Suppressor macrophage (primary cell): ENCODE measurements around the gene TEX264.
A peak's percentile ranks its signal among the peaks of the same experiment; 100 is the strongest.
"Not testable (repeated sequence)": the region's sequence is repeated elsewhere in the genome, so short reads cannot be mapped to it uniquely, and the experiment has no call there.

Source experiments
- DNase-seq, 4 experiments: peaks; one replicate each; pipeline ENCODE4 v3.0.0-alpha.2; 2020 to 2022
- total RNA-seq, 17 experiments: gene quantifications; one replicate each; lab custom pipeline; 2026; ENCODE audit warnings: mixed read lengths in 6 of 17, inconsistent platforms in 3 of 17; lab: John Stamatoyannopoulos, UW

Gene TEX264, protein sequence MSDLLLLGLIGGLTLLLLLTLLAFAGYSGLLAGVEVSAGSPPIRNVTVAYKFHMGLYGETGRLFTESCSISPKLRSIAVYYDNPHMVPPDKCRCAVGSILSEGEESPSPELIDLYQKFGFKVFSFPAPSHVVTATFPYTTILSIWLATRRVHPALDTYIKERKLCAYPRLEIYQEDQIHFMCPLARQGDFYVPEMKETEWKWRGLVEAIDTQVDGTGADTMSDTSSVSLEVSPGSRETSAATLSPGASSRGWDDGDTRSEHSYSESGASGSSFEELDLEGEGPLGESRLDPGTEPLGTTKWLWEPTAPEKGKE
- total RNA-seq: 17.4 to 87.4 (median 53.5) reads per million in 17 experiments

DNA sequence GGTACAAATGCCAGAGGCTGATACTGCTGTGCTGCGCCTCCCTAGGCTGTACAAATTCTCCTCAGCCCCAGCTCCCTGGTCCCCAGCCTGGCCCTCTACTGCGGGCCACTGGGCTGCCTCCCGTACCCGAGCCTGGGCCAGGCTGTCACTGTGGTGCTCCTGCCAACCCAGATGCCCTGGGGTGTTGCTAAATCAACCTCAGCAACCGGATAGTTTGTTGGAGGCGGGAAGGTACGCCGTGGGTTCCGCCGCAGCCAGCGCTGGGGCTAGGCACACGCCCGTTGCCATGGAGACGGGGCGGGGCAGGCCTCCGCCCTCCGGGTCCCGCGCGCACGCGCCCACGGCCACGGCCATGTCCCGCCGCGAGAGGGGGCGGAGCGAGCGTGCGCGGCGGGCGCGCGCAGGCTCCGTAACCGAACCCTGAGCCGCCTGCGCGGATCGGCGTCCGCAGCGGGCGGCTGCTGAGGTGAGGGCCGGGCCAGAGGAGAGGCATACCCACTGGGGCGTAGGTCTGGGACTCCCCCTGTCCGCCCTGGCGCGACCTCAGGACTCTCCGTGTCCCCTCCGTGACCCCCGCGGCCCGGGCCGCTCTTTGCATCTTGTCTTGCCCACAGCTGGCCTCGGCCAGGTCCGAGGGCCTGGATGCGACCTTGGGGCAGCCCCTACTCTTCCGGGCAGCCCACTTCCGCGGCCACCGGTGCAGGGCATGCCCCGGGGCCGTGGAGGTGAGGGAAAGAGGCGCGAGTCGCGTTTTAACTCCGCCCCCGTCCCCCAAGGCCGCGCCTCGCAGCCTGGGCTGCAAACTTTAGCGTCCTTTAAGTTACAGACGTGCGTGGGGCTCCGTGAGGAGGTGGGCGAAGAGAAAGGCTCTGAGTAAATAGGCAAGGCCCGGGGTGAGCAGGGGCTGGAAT is at the start of gene TEX264:
Gene TEX264 (plus strand): TSS at position 430 of the 911 bp plus-strand sequence. CDS start 3,053 bp downstream, outside the sequence.
- DNase-seq: peak; percentile 94 to 100 (median 98)

DNA sequence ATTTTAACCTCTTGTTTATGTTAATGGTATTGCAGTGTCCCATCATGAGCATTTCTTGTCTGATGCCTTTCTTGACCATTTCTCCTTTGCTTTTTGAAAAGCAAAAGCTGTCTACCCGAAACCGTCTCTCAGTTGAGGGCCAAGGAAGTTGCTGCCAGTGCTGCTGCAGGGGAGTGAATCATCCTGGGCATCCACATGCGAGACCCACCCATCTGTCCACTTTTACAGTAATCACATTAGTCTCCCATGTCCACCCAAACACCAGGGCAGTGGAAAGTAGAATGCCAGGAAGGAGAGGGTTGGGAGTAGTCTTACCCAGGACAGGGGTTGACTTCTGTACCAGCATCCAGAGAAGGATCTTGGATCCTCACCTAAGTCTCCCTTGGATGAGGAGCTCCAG is 48.6 kb upstream of the TEX264 start:
- DNase-seq: no peak

DNA sequence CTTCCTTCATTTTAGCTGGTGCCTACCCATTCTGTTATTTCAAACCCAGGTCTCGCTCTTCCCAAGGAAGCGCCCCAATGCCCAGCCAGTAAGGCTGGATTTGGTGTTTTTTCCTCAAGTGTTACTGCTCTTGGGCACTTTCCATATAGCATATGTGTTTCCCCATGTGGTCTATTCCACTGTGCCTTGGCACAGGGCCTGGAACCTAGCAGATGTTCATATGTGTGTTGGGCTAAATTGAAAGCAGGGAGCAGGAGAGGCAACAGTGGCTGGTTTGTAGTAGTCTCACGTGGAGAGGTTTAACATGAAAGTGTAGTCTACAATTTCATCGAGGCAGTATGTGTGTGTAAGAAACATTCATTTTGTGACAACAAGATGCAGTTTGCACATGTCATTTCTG is 48.2 kb upstream of the TEX264 start:
- no peak for DNase-seq

DNA sequence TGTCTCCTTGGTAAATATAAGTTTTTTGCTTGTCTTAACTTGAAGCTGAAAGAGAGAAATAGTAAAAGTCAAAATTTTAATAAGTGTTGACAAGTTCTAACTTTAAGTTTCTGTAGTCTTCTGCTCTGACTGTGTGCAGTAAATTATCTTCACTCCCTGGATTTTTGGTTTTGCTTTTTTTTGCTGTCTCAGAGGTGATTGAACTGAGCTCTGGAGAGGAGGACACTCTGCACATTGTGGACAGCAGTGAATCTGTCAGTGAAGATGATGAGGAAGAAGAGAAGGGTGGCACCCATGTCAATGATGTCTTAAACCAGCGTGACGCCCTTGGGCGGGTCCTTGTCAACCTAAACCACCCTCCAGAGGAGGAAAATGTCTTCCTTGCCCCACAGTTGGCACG is 40.5 kb upstream of the TEX264 start:
- no peak for DNase-seq

DNA sequence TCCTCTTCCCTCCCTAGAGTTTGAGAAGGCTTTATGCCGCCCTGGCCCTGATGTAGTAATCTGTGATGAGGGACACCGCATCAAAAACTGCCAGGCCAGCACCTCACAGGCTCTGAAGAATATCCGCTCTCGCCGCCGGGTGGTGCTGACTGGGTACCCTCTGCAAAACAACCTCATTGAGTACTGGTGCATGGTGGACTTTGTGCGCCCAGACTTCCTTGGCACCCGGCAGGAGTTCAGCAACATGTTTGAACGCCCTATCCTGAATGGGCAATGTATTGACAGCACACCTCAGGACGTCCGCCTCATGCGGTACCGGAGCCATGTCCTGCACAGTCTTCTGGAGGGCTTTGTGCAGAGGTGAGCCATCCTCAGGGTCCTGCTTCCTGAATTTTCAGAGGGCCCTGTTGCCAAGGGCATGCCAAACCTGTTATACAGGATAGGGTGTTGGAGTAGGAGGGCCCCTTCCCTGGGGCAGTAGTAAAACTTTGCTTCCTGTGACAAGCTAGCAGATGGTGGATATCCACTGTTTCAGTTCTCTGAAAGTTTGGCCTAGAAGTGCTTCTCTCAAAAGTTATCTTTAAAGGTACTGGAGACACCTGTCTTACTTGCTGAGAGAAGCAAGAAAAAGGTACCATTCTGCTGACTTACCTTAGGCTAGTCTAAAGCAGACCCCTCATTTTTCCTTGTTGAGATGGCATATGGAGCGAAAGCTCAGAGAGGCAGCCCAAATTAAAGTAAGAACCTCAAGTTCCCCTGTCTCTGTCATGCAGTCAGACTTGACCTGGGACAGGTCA is 33.7 kb upstream of the TEX264 start:
- DNase-seq: no peak

DNA sequence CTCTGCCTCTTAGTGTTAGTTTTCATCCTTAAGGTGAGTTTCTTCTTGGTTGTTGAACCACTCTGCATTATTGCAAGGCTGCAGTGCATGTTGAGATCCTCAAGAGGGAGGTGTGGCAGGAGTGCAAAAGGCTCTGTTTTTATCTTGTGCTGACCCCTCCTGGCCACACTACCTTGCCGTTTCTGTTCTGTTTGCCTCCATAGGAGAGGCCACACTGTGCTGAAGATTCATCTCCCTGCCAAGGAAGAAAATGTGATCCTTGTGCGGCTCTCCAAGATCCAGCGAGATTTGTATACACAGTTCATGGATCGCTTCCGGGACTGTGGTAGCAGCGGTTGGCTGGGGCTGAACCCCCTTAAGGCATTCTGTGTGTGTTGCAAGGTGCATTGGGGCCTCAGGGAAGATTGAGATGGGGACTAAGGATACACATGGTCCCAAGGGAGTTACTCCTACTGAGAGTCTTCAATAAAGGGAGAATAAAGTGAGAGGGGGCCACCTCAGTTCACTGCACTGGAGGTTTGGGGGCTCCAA is 33.0 kb upstream of the TEX264 start:
- peak; percentile 50 to 72 (median 71) for DNase-seq

DNA sequence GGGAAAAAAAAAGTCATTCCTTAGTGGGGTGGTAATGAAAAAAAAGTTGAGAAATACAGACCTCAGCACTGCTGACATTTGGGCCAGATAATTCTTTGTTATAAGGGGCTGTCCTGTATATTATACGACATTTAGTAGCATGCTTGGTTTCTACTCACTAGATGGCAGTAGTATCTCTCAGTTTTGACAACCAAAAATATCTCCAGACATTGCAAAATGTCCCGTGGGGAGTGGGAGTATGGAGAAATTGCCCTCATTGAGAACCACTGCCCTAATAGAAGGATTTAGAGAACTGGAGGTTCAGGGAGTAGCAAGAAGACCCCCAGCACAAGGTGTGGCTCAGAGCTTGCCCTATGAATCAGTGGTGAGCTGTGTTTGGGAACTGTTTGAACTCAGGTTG is 28.6 kb upstream of the TEX264 start:
- DNase-seq: peak; percentile 46 to 75 (median 66)

DNA sequence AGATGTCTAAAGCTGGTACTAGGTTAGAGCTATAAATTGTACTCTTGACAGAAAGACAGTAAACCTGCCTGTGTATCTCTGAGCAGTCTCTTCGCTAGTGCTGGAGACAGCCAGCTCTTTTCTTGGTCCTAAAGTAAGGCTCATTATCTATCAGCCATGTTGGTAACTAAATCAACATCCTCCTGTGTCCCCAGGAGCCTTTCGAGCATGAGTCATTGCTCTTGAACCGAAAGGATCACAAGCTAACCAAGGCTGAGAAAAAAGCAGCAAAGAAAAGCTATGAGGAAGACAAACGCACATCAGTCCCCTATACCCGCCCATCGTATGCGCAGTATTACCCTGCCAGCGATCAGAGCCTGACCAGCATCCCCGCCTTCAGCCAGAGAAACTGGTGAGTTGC is 25.0 kb upstream of the TEX264 start:
- no peak for DNase-seq

DNA sequence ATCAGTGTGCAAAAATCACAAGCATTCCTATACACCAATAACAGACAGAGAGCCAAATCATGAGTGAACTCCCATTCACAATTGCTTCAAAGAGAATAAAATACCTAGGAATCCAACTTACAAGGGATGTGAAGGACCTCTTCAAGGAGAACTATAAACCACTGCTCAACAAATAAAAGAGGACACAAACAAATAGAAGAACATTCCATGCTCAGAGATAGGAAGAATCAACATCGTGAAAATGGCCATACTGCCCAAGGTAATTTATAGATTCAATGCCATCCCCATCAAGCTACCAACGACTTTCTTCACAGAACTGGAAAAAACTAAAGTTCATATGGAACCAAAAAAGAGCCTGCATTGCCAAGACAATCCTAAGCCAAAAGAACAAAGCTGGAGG is 18.9 kb upstream of the TEX264 start:
- not testable (repeated sequence) for DNase-seq

DNA sequence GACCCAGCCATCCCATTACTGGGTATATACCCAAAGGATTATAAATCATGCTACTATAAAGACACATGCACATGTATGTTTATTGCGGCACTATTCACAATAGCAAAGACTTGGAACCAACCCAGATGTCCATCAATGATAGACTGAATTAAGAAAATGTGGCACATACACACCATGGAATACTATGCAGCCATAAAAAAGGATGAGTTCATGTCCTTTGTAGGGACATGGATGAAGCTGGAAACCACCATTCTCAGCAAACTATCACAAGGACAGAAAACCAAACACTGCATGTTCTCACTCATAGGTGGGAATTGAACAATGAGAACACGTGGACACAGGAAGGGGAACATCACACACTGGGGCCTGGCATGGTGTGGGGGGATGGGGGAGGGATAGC is 17.6 kb upstream of the TEX264 start:
- DNase-seq: not testable (repeated sequence)

DNA sequence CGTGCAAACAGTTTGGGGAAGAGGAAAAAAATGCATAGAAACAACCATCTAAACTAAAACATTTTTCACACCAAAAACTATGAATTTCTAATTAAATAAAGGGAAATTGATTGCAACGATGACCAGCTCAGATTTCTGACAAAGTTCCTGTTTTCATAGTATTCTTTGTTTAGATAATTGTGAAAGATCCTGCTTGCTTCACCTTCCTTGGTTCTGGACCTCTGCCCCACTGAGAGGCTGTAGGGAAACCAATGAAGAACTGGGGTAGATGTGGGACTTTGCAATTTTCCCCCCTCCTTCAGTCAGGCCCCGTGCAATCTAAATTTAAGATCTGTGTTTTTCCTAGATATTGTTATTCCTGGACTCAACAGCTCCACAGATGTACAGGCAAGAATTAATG is 13.8 kb upstream of the TEX264 start:
- peak; percentile 23 to 73 (median 65) for DNase-seq

DNA sequence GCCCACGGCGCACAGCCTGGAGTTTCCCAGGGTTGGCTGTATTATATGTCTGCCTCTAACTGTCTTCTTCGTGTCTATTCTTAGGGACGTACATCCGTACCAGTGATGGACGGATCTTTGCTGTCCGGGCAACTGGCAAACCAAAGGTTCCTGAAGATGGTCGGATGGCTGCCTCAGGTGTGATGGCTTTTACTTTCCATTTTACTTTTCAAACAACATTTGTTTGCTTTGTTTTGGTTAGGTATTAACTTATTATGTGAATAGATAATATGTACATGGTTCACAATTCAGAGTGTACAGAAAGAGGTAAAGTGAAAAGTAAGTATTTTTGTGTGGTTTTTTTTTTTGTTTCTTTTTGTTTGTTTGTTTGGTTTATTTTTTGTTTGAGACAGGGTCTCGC is 11.1 kb upstream of the TEX264 start:
- no peak for DNase-seq

DNA sequence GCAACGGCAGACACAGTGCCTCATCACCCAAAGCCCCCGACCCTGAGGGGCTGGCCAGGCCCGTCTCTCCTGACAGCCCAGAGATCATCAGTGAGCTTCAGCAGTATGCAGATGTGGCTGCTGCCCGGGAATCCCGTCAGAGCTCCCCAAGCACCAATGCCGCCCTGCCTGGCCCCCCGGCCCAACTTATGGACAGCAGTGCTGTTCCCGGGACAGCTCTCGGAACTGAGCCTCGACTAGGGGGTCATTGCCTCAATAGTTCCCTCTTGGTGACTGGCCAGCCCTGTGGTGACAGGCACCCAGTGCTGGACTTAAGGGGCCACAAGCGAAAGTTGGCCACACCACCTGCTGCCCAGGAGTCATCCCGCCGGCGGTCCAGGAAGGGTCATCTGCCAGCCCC is 8.6 kb upstream of the TEX264 start:
- no peak for DNase-seq

DNA sequence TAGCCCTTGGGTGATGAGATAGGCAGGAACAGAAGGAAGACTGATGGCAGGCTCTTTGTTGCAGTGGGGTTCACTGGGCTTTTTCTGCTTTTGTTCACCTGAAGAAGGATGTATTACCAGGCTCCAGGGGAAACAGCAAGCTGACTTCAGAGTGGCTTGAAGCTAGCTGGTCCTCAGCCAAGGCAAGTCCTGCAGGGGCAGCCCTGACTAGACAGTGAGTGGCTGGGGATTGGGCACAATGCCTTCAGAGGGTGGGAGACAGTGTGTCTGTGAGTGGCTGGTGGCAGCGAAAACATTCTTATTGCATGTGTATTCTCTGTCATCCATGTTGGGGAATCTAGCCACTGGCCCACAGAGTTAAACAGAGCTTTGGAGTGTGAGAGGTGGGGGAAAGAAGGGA is 2.3 kb upstream of the TEX264 start:
- DNase-seq: no peak

DNA sequence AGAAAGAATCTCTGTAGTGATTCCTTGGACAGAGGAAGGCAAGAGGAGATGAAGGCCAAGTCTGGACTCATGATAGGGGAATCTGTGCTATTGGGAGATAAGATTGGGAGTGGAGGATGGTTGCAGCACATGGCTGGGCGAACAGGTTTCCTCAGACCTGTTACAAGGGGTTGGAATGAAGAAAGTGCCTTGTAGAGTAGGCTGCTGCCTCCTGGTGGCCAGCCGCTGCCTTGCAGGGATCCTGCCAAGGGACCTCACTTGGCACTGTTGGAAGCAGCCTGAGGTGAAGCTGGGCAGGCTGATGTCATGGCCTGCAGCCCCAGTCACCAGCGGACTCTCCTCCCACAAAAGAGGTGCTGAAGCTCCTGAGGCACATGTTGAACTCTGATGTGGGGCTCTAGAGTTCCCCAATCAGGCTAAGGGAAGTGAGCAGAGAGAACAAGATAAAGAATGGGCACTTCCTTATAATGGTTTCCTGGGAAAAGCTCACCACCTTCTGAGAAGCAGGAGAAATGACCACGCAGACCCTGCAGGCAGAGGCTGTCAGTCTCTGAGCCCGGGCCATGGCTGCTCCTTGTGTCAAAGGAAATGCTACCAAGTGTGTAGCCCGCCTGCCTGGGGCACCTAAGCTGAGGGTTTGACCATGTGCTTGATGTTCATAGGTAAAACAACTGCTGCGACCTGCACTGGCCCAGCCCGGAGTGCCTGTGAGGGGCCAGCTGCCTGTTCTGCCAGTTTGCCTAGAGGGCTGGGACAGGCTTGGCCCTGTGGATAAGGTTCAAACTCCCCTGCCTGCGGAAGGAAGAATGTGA is 1.6 kb upstream of the TEX264 start:
- DNase-seq: peak; percentile 88 to 93 (median 90)

DNA sequence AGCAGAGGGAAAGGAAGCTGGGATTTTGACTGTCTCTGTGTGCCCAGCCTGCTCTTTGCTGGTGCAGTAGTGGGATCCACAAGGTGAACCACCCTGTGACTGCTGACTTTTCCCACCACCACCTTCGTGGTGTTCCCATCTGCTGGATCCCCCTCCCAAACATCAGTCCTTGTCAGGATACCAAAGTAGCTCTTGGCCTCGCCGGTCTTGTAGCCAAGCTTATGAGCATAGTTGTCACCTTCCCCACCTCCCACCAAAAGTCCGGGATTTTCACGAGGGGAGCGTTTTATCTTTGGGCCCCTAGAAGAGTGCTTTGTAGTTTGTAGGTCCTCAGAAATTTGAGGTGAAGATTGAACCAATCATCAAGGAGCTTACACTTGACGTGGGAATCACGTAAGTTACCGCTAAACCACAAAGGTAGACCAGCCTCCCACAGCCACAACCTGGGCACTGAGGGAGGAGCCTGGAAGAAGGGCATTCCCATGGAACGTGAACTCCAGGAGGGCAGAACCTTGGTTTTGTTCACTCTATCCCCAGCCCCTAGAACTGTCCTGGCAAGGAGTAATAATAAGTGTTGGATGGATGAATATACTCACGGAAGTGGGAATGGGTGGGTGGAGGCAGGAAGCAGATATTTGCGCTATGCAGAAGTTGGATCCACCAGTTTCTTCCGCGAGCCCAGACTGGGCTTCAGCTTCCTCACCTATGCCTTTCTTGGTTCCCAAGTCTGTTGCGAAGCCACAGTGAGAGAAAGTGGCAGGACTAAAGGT is 814 bp upstream of the TEX264 start:
- DNase-seq: peak; percentile 21 to 61 (median 55)

DNA sequence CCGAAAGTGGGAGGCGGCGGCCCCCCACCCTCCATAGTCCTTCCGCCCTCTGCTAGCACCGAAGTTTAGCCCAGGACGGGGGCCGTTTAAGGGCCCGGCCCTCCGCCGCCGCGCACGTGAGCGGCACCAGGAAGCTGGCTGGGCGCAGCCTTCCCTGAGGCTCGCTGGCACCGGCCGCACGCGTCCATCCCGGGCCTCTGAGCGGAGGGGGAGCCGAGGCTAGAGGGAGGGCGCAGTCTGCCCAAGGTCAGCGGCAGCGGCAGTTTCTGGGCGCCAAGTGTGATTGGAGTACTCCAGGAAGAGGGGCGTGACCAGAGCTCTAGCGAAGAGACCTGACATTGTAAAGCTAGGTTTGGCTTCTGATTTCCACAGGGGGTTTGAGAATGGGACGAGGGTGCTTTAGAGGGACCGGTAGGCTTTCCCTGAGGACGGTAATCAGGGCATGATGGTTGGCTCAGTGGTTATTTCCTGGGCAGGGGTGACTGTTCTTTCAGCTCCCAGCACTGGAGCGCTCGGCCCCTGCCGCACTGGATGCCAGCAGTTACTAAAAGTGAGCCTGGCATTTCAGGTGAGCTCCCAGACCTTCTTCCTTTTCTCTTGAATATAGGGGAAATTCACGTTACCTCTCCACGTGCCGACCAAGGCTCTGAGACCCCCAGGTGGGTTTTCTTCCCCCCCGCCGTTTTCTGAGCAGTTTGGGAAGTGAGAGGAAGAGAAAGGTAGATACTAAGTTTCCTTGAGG is 853 bp downstream of the TEX264 start:
- DNase-seq: peak; percentile 78 to 89 (median 82)

DNA sequence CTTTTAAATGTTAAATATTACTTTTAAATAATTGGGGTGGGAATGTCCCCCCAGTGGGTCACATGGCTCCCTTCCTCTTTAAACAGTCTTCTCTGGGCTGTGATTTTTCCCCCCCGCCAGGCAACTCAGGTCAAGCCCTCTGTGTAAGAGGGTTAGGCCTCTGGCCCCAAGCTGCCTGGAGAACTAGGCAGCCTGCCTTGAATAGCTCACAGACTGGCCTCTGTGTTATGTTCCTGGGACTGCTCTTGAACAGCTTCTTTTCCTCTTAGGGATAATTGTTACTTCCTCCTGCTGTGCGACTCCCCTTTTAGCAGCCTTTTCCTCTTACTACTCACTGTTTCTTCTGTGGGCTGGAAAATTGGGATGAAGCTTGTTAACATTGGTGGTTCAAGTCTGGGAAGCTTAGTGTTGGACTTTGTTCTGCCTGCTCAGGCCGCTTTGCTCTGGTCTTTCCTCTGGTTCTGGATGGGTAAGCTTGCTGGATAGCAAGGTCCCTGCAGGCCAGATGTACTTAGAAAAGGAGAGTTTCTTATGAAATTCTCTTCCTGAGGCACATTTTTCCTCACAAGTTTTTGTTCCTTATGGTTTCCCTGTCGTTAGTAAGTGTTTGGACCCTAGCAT is 2.2 kb downstream of the TEX264 start:
- peak; percentile 19 to 44 (median 36) for DNase-seq

DNA sequence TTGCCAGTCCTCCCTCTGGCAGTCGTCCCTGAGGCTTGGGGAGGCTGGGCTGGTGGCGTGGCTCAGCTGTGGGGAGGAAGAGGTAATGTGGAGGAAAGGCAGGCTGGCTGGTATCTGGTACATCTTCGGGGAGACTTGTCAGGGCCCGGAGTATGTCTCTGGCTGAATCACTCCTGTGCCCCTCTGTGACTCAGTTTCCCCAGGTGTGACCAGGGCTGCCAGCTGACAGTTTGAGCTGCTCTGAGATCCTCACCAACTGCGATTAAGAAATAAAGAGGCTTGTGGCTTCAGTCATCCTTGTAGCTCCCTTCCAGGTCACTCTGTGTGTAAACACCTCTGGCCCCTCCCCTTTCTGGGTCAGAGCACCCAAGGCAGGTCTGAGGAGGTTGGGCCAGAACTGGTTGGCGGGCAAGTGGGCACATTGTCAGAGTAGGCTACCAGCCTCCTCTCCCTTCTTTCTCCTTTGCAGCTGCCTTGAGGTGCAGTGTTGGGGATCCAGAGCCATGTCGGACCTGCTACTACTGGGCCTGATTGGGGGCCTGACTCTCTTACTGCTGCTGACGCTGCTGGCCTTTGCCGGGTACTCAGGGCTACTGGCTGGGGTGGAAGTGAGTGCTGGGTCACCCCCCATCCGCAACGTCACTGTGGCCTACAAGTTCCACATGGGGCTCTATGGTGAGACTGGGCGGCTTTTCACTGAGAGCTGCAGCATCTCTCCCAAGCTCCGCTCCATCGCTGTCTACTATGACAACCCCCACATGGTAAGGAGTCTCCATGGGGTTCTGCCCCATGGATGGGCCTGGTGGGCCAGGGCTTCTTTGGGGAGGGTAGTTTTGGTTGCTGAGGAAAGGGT is 3.0 kb downstream of the TEX264 start:
- DNase-seq: no peak
